Activated CD4-positive, alpha-beta T cell treated with anti-CD3 and anti-CD28 coated beads for 48 hours (primary cell): Measurements from ENCODE around the gene TTC17.
"Not testable (repeated sequence)": the region's sequence is repeated elsewhere in the genome, so short reads cannot be mapped to it uniquely, and the experiment has no call there.

Experiments
- DNase-seq: peaks from one replicate; pipeline ENCODE4 v3.0.0-alpha.2; 2020

The TTC17 gene

DNA sequence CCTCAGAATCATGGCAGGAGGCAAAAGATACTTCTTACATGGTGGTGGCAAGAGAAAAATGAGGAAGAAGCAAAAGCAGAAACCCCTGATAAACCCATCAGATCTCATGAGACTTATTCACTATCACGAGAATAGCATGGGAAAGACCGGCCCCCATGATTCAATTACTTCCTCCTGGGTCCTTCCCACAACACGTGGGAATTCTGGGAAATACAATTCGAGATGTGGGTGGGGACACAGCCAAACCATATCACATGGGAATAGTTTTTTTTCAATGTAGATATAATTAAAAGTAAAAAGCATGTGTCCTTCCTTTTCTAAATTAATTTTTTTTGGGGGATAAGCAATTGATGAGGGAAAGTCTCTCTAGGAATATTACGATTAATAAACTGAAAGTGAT is 118.8 kb downstream of the TTC17 start:
- DNase-seq = not testable (repeated sequence)

DNA sequence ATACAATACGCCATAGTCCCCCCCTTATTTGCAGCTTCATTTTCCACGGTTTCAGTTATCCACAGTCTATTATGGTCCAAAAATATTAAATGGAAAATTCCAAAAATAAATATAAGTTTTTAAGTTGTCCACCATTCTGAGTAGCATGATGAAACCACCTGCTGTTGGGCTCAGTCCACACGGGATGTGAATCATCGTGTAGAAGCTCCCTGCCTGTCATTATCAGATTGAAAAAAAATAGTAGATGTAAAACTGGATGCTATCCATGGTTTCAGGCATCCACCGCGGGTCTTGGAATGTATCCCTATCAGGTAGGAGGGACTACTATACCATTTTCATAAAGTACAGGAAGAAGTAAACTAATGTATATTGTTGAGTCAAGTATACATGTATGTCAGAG is 127.4 kb downstream of the TTC17 start:
- no peak for DNase-seq

DNA sequence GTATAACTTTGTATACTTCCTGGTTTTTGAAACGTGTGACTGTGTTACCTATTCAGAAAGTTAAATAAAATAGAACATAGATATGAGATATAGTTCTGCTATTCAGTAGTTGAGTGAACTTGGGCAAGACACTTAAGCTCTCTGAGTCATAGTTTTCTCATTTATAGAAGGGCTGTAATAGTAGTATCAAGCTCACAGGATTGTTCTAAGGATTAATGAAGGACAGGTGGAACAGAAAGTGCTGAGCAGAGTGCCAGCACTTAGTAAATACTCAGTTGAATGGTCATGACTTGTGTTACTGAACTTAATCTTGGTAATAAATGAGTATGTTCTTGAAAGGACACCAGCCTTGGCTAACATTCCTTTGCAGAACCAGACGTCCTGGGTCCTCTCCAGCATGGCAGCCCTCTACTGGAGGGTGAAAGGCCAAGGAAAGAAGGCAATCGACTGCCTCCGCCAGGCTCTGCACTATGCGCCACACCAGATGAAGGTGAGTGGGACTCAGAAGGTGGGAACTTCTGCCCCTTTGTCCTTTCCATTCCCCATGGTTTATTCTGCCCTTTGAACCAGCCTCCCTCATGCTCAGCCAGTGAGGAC is 131.2 kb downstream of the TTC17 start:
- no peak for DNase-seq

DNA sequence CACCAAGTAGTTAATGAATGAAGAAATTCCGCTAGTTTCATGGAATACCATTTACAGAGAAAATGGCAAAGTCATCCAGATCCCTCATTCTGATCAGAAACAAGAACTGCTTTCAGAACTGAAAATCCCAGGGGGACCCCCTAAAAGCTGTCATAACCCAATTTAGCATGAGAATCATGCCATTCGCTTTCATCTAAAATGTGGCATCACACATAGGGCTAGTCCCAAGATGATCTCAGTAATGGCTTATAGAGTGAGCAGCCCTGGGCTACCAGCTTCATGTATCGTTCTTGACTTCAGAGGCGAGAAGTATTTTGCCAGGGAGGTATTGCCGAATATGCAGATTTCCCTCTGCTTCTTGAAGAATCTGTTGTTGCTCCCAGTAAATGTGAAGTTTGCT is 134.0 kb downstream of the TTC17 start:
- DNase-seq = no peak

DNA sequence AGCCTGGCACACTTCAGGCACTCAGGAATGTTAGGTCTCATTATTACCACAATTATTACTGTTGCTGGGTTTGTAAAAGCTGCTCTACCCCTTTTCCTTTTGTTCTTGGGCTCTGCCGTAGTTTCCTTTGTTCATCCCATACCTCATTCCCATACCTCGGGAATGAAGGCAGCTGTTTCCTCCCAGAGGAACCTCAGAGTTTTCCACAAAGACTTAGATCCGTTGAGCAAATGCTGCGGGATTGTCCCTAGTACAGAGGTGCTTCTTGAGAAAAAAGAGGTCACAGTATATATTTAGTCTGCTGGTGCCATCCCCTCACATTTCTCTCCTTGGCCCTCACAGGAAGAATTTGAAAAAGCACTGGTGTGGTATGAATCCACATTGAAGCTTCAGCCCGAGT is 134.7 kb downstream of the TTC17 start:
- no peak for DNase-seq

DNA sequence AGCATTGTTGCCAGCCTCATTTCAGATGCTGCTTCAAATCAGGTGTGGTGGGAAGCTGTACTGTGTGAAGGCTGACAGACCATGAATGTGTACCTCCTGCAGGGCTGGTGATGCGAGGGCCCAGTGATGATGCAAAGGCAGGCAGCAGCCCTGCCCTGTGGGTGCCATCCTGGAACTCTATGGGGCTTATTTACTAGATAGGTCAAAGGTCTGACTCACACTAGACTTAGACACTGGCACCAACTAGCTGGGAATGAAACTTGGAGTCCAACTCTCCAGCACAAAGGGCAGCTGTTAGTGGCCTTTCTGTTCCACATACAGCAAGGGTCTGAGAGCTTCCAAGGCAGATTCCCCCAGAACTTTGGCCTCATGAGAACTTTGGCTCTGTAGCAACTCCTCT is 138.4 kb downstream of the TTC17 start:
- no peak for DNase-seq

DNA sequence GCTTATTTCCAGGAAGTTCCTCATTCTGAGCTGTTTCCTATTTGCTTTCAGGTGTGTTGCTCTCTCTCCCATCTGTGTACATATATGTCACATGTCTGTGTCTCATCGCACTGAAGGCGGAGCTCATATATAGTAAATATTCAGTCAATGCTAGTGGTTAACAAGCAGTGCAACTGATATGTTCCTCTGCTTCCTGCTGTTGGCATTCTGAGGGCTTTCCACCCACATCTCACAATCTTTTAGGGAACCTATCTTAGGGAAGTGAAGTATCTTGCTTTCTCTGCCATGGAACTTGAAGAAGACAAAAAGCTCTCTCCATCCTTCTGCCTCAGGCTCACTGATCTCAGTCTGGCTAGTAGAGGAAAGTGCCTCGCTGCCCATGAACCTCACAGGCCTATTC is 139.8 kb downstream of the TTC17 start:
- no peak for DNase-seq

DNA sequence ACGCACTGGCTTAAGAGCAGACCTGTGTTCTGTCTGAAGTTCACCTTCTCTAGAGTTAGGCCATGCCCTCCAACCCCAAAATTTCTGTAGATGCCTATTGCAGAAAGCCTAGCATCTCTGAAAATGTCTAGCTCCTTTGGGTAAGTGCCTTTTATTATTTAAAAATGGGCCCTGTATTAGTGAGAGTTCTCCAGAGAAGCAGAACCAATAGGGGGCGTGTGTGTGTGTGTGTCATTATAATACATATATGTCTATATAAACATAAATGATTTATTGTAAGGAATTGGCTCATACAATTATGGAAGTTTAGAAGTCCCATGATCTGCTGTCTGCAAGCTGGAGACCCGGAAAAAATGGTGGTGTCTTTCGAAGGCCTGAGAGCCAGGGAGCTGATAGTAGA is 144.7 kb downstream of the TTC17 start:
- no peak for DNase-seq

DNA sequence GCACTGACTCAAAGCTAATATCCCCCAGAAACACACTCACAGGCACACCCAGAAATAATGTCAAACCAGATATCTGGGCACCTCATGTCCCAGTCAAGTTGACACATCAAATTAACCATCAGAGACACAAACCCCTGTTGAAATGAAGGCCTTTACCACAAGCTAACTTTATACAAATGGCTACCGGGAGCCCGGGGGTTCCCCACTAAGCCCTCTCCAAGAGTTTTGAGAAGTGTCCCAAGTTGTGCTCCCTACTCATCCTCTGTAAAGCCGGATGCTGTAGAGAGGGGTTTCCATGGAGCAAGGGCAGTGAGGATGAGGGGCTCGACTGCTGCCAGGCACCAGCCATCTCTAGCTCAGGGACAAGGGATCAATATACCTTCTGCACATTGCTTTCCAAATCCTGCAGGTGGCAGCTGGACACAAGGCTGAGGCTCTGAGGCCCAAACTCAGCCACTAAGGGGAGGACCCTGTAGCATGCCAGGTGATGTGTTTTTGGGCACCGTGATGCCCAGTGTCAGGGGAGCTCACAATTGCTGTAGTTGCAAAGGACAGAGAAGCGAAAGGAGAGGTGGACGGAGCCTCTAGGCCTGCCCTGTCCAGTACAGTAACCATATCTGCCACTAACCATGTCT is 145.7 kb downstream of the TTC17 start:
- peak; percentile 13 for DNase-seq

DNA sequence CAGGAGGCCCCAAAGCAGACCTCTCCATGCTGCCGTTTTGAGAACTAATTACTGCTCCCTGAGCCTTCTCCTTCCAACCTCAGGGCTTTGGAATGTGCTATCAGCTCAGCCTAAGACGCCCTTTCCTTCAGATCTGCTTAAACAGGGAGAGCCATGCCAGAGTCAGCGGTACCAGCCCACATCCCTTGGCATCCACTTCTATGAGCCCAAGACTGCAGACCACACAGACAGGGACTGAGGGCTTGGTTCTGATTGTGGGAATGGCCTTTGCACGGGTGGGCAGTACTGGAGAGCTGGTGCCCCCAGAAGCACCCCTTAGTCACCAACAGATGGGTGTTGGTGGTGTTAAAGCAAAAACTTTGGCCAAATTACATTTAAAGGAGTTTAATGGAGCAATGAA is 146.5 kb downstream of the TTC17 start:
- no peak for DNase-seq

DNA sequence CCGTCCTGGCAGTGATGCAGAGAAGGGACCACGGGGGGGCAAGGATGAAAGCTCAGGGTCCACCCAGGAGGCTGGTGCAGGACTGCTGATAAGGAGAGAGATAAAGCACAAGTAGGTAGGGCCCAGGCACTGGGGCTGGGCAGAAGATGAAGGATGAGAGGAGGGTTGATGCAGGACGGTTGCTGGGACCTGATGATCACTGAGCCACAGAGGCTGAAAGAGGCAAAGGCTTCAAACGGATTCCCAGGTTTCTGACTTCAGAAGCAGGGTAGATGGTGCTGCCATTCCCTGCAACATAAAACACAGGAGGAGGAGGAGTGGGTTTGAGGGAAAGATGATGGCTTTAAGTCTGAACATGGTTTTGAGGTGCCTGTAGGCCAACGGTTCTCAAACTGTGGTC is 148.5 kb downstream of the TTC17 start:
- no peak for DNase-seq

DNA sequence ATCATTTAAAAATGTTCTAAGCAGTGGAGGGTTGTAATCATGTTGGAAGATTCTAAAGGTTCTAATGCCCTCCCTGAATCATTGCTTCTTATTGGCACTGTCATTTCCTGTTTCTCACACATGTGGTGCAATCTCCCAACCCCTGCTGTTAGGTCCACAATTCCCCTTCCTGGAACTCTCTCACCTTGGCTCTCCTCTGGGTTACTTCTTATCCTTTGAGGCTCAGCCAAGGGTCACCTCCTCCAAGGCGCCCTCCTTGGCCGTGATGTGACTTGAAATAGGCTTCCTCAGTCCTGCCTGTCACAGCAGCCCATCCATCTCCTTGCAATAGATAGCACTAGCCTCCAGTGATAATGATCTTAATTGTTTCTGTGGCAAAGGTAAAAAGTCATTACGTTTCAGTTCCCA is 149.8 kb downstream of the TTC17 start:
- no peak for DNase-seq

DNA sequence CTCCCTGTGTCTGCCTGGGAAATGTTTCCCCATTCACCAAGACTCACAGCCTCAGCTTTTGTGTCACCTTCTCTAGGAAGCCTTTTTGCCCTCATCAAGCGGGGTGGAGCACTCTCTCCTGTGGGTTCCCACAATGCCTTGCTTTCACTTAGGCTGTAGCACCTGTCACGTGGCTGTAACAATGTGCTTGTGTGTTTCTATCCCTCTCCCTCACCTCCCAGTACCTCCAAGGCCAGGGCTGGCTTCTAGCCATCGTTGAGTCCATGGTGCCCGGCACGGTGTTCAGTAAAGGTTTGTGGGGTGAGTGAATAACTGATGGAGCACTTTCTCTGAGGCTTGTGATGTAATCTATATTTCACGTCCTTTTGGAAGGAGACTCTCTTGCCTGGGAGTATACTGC is 153.2 kb downstream of the TTC17 start:
- no peak for DNase-seq

DNA sequence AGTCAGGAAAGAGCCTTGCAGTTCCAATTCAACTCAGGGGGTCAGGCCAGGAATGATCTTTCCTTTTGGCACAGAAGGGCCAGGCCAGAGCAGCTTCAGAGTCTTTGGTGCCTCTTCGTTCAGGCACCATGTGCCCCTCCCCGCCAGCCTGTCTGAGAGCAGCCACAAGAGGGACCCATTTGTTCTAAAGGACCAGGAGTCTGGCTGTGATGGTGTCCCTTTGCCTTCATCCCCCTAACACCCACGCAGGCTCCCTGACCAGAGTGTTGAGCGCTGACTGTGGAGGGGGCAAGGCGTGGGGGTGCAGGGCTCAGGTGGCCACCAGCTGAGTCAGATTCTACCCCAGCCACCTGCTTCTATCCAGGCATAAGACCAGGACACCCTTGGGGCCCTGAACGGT is 156.4 kb downstream of the TTC17 start:
- no peak for DNase-seq

DNA sequence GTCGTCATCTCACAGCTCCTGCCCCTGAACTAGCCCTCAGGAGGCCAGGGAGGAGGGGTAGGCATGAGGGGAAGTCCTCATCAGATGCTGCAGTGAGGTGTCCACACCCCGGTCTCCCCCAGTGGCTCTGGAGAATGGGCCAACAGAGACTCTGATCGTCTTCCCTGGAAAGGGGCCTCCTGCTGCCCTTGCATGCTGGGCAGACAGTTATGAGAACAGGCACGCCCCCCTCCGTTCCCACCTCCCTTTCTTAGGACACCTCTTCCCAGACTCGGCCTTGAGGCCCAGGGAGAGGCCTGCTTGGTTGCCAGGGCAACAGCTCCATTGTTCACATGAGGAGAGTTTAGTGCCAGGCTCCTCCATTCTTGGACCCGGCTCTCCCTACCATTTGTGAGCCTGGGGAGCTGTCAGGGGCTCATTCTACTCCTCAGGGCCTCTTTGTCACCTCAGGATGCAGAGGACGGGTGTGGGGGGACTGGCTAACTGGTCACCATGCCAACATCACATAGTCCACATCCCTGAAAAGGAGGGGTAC is 157.7 kb downstream of the TTC17 start:
- DNase-seq = no peak

DNA sequence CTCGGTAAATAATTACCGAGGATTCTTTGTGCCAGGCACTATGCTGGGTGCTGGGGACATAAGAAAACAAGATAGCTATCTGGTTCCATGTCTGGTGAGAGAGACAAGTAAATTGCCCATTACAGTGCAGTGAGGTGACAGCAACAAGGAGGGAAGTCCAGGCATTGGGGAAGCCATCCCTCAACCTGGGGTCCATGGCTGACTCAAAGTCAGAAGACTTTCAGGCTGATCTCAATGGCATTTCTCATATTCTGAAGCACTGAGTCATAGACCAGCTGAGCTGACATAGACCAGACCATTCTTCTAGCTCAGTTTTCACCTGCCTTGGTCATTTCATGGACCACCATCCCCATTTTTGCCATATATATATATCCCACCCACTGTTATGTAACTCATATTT is 158.8 kb downstream of the TTC17 start:
- DNase-seq = no peak

DNA sequence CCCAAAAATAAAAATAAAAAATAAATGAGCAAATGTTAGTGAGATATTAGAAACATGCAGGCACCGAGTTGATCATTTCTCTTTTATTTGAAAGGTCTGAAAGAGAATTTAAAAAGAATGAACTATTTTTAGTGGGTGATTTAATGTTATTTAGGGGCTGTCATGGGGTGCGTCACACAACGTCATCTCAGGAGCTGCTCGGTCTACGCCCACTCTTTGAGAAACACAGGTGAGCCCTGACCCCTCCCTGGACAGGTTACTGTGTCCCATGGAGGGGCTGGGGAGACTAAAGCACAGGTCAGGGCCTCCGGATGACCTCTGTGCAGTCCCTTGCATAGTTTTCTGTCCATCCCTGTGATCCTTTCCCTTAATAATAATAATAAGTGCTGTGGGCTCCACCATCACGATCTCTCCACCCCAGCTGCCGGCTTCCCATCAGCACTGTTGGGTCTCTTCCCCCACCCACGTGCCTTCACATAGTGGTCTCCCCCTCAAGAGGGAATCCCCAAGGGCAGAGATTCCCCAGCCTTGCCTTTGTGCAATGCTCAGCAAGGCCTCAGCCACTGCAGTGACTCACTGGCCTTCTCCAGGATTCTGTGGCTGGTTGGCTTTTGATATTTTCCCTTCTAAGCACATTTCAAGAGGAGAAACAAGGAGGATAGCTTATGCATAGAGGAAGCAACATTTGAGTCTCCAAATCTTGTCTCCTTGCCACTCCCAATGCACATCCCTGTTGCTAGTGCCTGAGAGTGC is 159.9 kb downstream of the TTC17 start:
- DNase-seq = no peak

DNA sequence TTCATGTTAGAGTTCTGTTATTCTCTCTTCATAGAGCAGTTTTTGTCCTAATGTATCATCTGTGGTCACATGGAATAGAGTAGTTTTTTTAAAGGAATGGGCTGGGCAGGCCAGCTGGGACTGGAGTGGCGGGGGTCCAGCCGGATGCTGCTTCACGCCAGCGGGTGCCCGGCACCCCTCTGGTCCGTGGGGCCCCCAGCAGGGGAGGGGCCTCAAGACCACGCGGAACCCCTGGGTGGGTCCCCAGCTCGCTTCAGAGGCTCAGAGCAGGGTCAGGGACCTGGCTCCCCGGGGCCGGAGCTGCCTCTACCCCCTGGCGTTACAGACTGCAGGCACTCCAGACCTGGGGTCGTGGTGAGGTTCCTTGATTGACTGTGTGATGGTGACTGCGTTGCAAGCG is 162.8 kb downstream of the TTC17 start:
- no peak for DNase-seq

DNA sequence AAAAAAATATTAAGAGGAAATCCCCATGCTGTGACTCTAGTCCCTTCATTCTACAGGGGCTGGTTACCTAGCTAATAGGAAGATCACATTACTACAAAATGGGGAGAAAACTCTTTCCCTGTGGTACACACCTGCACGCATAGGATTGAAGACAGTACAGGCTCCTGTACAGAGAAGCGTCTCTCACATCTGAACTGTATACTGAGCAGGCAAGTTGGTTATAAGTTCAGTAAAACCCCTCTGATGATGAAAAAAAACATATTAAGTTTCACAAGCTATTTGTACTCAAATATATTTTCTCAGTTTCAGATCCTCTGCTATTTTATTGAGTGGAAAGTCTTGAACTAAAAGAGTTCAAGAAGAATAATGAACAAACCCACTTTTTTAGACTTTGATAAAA is 164.9 kb downstream of the TTC17 start:
- no peak for DNase-seq

DNA sequence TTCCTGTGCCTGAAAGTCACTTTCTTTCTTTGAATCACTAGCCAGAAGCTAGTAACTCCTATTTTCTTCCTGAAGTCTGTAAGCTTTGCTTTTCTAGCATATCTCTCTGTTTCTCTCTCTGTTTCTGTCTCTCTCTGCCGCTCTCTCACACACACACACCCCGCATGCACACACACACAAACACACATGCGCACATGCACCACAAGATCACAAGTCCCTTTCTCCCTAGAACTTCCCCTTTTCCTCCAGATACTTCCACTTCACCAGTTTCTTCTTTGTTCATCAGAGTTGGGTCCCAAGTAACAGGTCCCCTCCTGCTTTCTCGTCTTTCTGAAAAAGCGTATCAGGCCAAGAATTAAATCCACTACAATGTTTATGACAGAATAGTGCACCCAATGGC is 173.3 kb downstream of the TTC17 start:
- DNase-seq = no peak

DNA sequence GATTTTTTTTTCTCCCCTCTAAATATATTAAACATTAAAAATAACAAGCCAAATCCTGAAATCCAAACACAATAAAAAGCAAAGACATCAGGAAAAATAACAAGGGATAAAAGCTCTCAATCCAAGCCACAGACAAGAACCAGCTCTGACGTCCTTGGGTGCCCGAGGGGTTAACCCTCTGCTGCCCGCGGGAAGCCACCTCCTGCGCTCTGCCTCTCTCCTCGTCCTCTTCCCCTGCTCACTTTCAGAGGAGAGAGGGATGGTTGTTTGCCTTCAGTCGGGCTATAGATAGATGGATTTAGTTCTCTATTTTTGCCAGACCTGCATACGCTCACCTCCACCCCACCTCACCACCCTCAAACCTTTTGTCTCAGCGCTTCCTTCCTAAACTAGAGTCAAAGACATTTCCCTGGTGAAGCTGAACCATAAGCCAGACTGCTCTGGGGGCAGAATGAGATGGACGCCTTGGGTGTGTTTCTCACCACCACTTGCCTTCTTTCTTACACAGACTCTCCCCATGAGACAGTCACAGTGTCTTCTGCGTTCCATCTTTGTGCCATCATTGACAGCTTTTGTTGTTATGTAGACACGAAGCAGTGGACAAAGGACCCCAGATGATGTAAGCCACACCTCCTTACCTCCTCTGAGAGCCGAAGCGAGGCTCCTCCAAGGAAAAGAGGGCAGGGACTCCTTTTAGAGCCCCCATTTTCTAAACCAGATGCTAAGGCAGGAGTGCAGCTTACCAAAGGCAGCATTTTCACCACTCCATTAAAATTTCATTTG is 179.3 kb downstream of the TTC17 start:
- DNase-seq = no peak

DNA sequence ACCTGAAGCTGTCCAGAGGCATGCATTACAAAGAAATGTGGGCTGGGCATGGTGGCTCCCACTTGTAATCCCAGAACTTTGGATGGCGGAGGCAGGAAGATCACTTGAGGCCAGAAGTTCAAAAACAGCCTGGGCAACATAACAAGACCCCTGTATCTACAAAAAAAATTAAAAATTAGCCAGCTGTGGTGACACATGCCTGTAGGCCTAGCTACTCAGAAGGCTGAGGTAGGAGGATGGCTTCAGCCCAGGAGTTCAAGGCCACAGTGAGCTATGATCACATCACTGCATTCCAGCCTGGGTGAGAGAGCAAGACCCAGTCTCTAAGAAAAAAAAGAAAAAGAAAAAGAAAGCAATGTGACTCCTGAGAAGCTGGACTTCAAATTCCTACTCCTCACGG is 183.3 kb downstream of the TTC17 start:
- DNase-seq = no peak
